Heart left ventricle (tissue), 13 donors: Measurements from ENCODE around the gene ZNF503.

ENCODE experiments used
- CTCF ChIP-seq, 12 donors: fragments of 200-600 bp; sonication (generic) in 4 of 12; IDR thresholded peaks; one replicate each; pipeline versions ENCODE4 v1.5.0 to v1.8.0; 2018 to 2022; ENCODE audit warnings: antibody characterized with exemption in 12 of 12, mild to moderate bottlenecking in 5 of 12
- POLR2A ChIP-seq, 2 donors: fragments of 450-650 bp; IDR thresholded peaks; one replicate each; pipeline ENCODE4 v1.6.1; 2017; ENCODE audit warnings: antibody characterized with exemption in 2 of 2, mild to moderate bottlenecking in 2 of 2, moderate library complexity in 2 of 2
- donor health status: ischemic (EF 13 %, LVEDD 7.1; RV severe dilation, severe dysfunction).
- donor health status: DM: no; HTN: yes; CAD: no.
- donor health status: DM: no; HTN: no; CAD: no.
- donor health status: ischemic (EF 25% LVEDD 6.9; RV normal size, moderate dysfunction).
- donor health status: ischemic (EF 25% LVEDD 5.7; RV mildly dilated, moderate dysfunction).
- donor health status: ischemic (EF 35%, LVEDD 5.7; RV mildly dilated, moderate dysfunction).
- donor health status: nonischemic (EF 11% LVEDD 7.7; RV severe dilation, severe dysfunction).
- donor health status: DM: yes; HTN: yes; CAD: no.
- donor health status: PGD.
- donor health status: ischemic (EF 29% LVEDD 5.4; RV normal size, mild dysfunction).
- donor health status: nonischemic (EF 23%, LVEDD 6.1; RV moderate dilation, normal function).

GRCh38 chr10:75355706-75356105 is 45.9 kb downstream of the ZNF503 start:
- TF ChIP-seq CTCF (IDR thresholded peaks at IDR 0.05) (no peak), POLR2A (IDR thresholded peaks at IDR 0.05) (no peak)
